HepG2 (cell line): ENCODE data around the gene TMEM174. TPM values are rescaled to one million over a fixed set of nuclear protein-coding genes. Genes with fewer than 3 reads are reported as not detected.

ENCODE experiments used
- ATF7 ChIP-seq, 2 experiments: fragments of 450-650 bp in 1 of 2; sonication (generic) in 1 of 2; formaldehyde crosslinking in 1 of 2; IDR thresholded peaks; 2 replicates each; pipeline versions ENCODE4 v1.4.0 to v1.6.1; 2016 to 2020; ENCODE audit warnings: antibody characterized with exemption in 1 of 2, mild to moderate bottlenecking in 1 of 2, missing genetic modification reagents in 1 of 2
- DMAP1 ChIP-seq: IDR thresholded peaks from 2 replicates; pipeline ENCODE4 v1.6.1; 2016
- DNMT3B ChIP-seq: conservative IDR thresholded peaks from 2 replicates; pipeline ENCODE4 v1.6.1; 2016; ENCODE audit warnings: missing biosample characterization, control low read depth
- ETS1 ChIP-seq: sonication (generic); formaldehyde crosslinking; IDR thresholded peaks from 2 replicates; pipeline ENCODE4 v1.4.0; 2020; ENCODE audit warnings: missing genetic modification reagents
- FOXC1 ChIP-seq: sonication (generic); formaldehyde crosslinking; IDR thresholded peaks from 2 replicates; pipeline ENCODE4 v1.8.0; 2022; ENCODE audit warnings: mild to moderate bottlenecking, missing genetic modification reagents, borderline replicate concordance
- IRF1 ChIP-seq: sonication (generic); formaldehyde crosslinking; IDR thresholded peaks from 2 replicates; pipeline ENCODE4 v1.4.0; 2020; ENCODE audit warnings: low read depth, mild to moderate bottlenecking, missing genetic modification reagents
- KDM4B ChIP-seq: sonication (generic); formaldehyde crosslinking; IDR thresholded peaks from 2 replicates; pipeline ENCODE4 v1.4.0; 2020; ENCODE audit warnings: missing genetic modification reagents
- KLF16 ChIP-seq, 2 experiments: sonication (generic) in 1 of 2; formaldehyde crosslinking in 1 of 2; IDR thresholded peaks; 2 replicates each; pipeline versions ENCODE4 v1.6.1 to v1.8.0; 2016 to 2023; ENCODE audit warnings: missing genetic modification reagents in 2 of 2, missing compliant biosample characterization in 1 of 2
- KMT2B ChIP-seq: IDR thresholded peaks from 2 replicates; pipeline ENCODE4 v1.6.1; 2016; ENCODE audit warnings: missing genetic modification reagents, missing compliant biosample characterization
- NFIB ChIP-seq: sonication (generic); formaldehyde crosslinking; IDR thresholded peaks from 2 replicates; pipeline ENCODE4 v1.9.0; 2021; ENCODE audit warnings: missing genetic modification reagents, mild to moderate bottlenecking, borderline replicate concordance
- NR2C2 ChIP-seq: sonication (generic); formaldehyde crosslinking; IDR thresholded peaks from 2 replicates; pipeline ENCODE4 v1.4.0; 2020; ENCODE audit warnings: missing genetic modification reagents, mild to moderate bottlenecking, moderate library complexity, borderline replicate concordance
- NR2F6 ChIP-seq, 2 experiments: IDR thresholded peaks; 2 replicates each; pipeline ENCODE4 v1.6.1; 2016; ENCODE audit warnings: antibody characterized with exemption in 1 of 2, mild to moderate bottlenecking in 1 of 2
- RBM39 ChIP-seq: fragments of 200-400 bp; formaldehyde crosslinking; IDR thresholded peaks from one replicate; pipeline ENCODE4 v1.6.1; 2018; ENCODE audit warnings: antibody characterized with exemption, mild to moderate bottlenecking, low read depth, low read length; ENCODE audit not compliant: poor library complexity, severe bottlenecking
- RFX5 ChIP-seq: IDR thresholded peaks from 2 replicates; pipeline ENCODE4 v1.6.1; 2011; ENCODE audit warnings: low read depth, low read length, improper control_type of control experiment
- RXRA ChIP-seq: sonication (generic); formaldehyde crosslinking; IDR thresholded peaks from 2 replicates; pipeline ENCODE4 v1.5.1; 2020; ENCODE audit warnings: missing genetic modification reagents
- SRSF4 ChIP-seq: fragments of 200-400 bp; formaldehyde crosslinking; IDR thresholded peaks from one replicate; pipeline ENCODE4 v1.6.1; 2018; ENCODE audit warnings: mild to moderate bottlenecking, low read depth, low read length, moderate library complexity; ENCODE audit not compliant: poor library complexity, severe bottlenecking
- SRY ChIP-seq: sonication (generic); formaldehyde crosslinking; IDR thresholded peaks from 2 replicates; pipeline ENCODE4 v1.8.0; 2022; ENCODE audit warnings: mild to moderate bottlenecking, missing genetic modification reagents
- TCF7 ChIP-seq: sonication (generic); IDR thresholded peaks from 2 replicates; pipeline ENCODE4 v1.6.1; 2016; ENCODE audit warnings: antibody characterized with exemption, low read depth
- ZFAT ChIP-seq: sonication (generic); formaldehyde crosslinking; conservative IDR thresholded peaks from 2 replicates; pipeline ENCODE4 v1.8.1; 2023; ENCODE audit warnings: missing genetic modification reagents, inconsistent platforms
- ZMYM3 ChIP-seq: sonication (generic); formaldehyde crosslinking; IDR thresholded peaks from 2 replicates; pipeline ENCODE4 v1.5.1; 2020; ENCODE audit warnings: mild to moderate bottlenecking, missing genetic modification reagents
- ZNF10 ChIP-seq: sonication (generic); formaldehyde crosslinking; IDR thresholded peaks from 2 replicates; pipeline ENCODE4 v1.4.0; 2020; ENCODE audit warnings: mild to moderate bottlenecking, low read depth, missing genetic modification reagents, borderline replicate concordance
- ZNF205 ChIP-seq: IDR thresholded peaks from 2 replicates; pipeline ENCODE4 v1.6.1; 2018; ENCODE audit warnings: missing biosample characterization, missing genetic modification reagents
- ZNF225 ChIP-seq: sonication (generic); formaldehyde crosslinking; IDR thresholded peaks from 2 replicates; pipeline ENCODE4 v1.4.0; 2020; ENCODE audit warnings: mild to moderate bottlenecking, missing genetic modification reagents
- ZNF33A ChIP-seq: sonication (generic); formaldehyde crosslinking; IDR thresholded peaks from 2 replicates; pipeline ENCODE4 v1.5.1; 2020; ENCODE audit warnings: missing genetic modification reagents, mild to moderate bottlenecking, moderate library complexity, borderline replicate concordance
- ZNF33B ChIP-seq: sonication (generic); formaldehyde crosslinking; IDR thresholded peaks from 2 replicates; pipeline ENCODE4 v1.5.1; 2020; ENCODE audit warnings: mild to moderate bottlenecking, missing genetic modification reagents
- ZNF431 ChIP-seq: sonication (generic); formaldehyde crosslinking; IDR thresholded peaks from 2 replicates; pipeline ENCODE4 v1.9.0; 2022; ENCODE audit warnings: missing genetic modification reagents, low read depth, mild to moderate bottlenecking, borderline replicate concordance
- ZNF451 ChIP-seq: sonication (generic); formaldehyde crosslinking; IDR thresholded peaks from 2 replicates; pipeline ENCODE4 v1.5.0; 2020; ENCODE audit warnings: mild to moderate bottlenecking, missing genetic modification reagents
- ZNF557 ChIP-seq: sonication (generic); formaldehyde crosslinking; IDR thresholded peaks from 2 replicates; pipeline ENCODE4 v1.4.0; 2020; ENCODE audit warnings: missing genetic modification reagents
- ZNF841 ChIP-seq: sonication (generic); formaldehyde crosslinking; IDR thresholded peaks from 2 replicates; pipeline ENCODE4 v1.8.1; 2023; ENCODE audit warnings: missing genetic modification reagents, borderline replicate concordance
- ZSCAN31 ChIP-seq: sonication (generic); formaldehyde crosslinking; IDR thresholded peaks from 2 replicates; pipeline ENCODE4 v1.5.0; 2020; ENCODE audit warnings: low read depth, mild to moderate bottlenecking, missing genetic modification reagents
- polyA plus RNA-seq, 8 experiments: library from polyadenylated mRNA; depleted of rRNA in 3 of 8; stranded (reverse) in 7 of 8; unstranded in 1 of 8; fragments of >200 nt; fragmentation: Illumina TruSeq in 4 of 8; extraction: Trizol in 4 of 8; gene quantifications; 2 replicates each; pipeline versions ENCODE4 v1.2.1 to v1.2.3, GENCODE V29; 2011 to 2016; ENCODE audit warnings: low read depth in 4 of 8, missing spikeins in 1 of 8, mixed read lengths in 1 of 8; ENCODE audit not compliant: insufficient read depth in 1 of 8
- total RNA-seq, 5 experiments: library from RNA; depleted of rRNA; stranded (reverse); fragments of >200 nt; fragmentation: Illumina TruSeq; extraction: Trizol; gene quantifications; 2 replicates each; pipeline ENCODE4 v1.2.3, GENCODE V29; 2016; ENCODE audit warnings: low read depth in 1 of 5

The TMEM174 gene
- total and polyA plus RNA-seq, 2 of the 13 experiments (the other 11 are each of a cell fraction or from before 2014, with no cell fraction given), result not detected

DNA sequence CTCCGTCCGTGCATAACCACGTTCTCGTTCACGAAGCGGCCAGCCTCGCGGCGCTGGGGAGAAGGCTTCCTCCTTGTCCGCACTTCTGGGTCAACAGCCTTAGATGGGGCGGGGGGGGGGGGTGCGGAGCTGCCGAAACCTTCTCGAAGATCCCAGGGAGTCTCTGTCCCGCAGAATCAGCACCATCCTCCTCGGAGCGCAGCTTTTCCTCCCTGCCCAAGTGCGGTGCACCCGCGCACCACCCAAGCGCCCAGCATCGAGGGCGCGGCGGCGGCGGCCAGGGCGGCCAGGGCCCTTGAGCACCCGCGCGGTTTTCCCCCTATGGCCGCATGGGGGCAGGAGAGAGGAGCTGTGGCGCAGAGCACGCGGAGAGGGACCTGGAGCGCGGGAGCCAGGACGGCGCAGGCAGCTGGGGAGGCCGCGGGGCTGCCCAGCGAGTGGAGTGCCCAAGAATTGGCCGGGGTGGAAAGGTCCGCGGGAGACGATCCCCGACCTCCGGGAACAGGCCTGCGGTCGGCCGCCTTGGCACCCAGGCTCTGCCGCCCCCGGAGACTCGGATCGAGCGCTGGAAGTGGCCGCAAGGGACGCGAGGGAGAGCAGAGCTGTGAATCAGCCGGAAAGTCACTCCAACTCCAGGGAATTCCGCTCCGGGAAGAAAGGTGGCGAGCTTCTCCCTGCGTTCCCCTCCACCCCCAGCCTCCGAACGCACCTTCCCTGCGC, 43.1 kb downstream of the TMEM174 start (continued):
- TF ChIP-seq FOXC1 (CRISPR knock-in tag) (peak; percentile 81; the same call in 1 of the 2 replicates), NR2F6 (IDR thresholded peaks at IDR 0.05) (no peak), NR2F6 (CRISPR knock-in tag; IDR thresholded peaks at IDR 0.05) (no peak), ZSCAN31 (CRISPR knock-in tag) (peak; percentile 82), ZNF225 (CRISPR knock-in tag) (peak; percentile 79; the same call in 1 of the 2 replicates), IRF1 (no peak), DMAP1 (peak; percentile 55; the same call in 1 of the 2 replicates), KMT2B (CRISPR knock-in tag) (0 out of 2 replicates have a peak, but pooled peaks have one; percentile 41), ZNF33B (CRISPR knock-in tag) (peak; percentile 87), ZNF841 (CRISPR knock-in tag) (0 out of 2 replicates have a peak, but pooled peaks have one; percentile 52), KLF16 (CRISPR knock-in tag; IDR thresholded peaks at IDR 0.05) (0 out of 4 replicates have a peak, but pooled peaks of 1 of the 2 experiments have one; percentile 46), ZNF431 (peak; percentile 81; the same call in 1 of the 2 replicates), RBM39 (no peak), ZNF33A (CRISPR knock-in tag) (no peak), SRY (CRISPR knock-in tag) (peak; percentile 89), ZNF10 (no peak), DNMT3B (CRISPR knock-in tag) (no peak), ZFAT (CRISPR knock-in tag) (no peak), ATF7 (IDR thresholded peaks at IDR 0.05) (no peak), ATF7 (CRISPR knock-in tag; IDR thresholded peaks at IDR 0.05) (peak; percentile 55; the same call in 1 of the 2 replicates), ZNF451 (CRISPR knock-in tag) (peak; percentile 84; the same call in 1 of the 2 replicates), TCF7 (no peak), KDM4B (no peak), ZNF557 (CRISPR knock-in tag) (no peak), NFIB (CRISPR knock-in tag) (no peak), RXRA (CRISPR knock-in tag) (peak; percentile 21; the same call in 1 of the 2 replicates), RFX5 (no peak), NR2C2 (0 out of 2 replicates have a peak, but pooled peaks have one; percentile 22), ETS1 (no peak), ZNF205 (peak; percentile 56), SRSF4 (no peak), ZMYM3 (CRISPR knock-in tag) (peak; percentile 65)
